ENCODE results near the gene NFAT5. TPM values are rescaled to one million over a fixed set of nuclear protein-coding genes. Genes with fewer than 3 reads are reported as not detected.
"Not testable (repeated sequence)": the region's sequence is repeated elsewhere in the genome, so short reads cannot be mapped to it uniquely, and the experiment has no call there.

Gene NFAT5
- total RNA-seq, 1 donor from 2014 or later = 22.6 TPM

GRCh38 chr16:69729030-69729429, 163.3 kb downstream of the NFAT5 start:
- DNase-seq (ENCODE audit: low spot score) = not testable (repeated sequence)

DNA sequence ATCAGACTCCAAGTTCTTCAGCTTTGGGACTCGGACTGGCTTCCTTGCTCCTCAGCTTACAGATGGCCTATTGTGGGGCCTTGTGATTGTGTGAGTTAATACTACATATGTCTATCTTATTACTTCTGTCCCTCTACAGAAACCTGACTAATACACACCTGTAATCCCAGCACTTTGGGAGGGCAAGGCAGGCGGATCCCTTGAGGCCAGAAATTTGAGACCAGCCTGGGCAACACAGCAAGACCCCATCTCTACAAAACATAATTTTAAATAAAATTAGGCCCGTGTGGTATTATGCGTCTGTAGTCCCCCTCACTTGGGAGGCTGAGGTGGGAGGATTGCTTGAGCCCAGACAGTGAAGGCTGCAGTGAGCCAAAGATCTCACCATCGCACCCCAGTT, 165.5 kb downstream of the NFAT5 start:
- not testable (repeated sequence) for DNase-seq (ENCODE audit: low spot score)

- DNase-seq (ENCODE audit: low spot score) = no peak
Measured at GRCh38 chr16:69732101-69732500, 166.3 kb downstream of the NFAT5 start.

- DNase-seq (ENCODE audit: low spot score) = no peak
Measured at GRCh38 chr16:69741519-69741918, 175.8 kb downstream of the NFAT5 start.

DNA sequence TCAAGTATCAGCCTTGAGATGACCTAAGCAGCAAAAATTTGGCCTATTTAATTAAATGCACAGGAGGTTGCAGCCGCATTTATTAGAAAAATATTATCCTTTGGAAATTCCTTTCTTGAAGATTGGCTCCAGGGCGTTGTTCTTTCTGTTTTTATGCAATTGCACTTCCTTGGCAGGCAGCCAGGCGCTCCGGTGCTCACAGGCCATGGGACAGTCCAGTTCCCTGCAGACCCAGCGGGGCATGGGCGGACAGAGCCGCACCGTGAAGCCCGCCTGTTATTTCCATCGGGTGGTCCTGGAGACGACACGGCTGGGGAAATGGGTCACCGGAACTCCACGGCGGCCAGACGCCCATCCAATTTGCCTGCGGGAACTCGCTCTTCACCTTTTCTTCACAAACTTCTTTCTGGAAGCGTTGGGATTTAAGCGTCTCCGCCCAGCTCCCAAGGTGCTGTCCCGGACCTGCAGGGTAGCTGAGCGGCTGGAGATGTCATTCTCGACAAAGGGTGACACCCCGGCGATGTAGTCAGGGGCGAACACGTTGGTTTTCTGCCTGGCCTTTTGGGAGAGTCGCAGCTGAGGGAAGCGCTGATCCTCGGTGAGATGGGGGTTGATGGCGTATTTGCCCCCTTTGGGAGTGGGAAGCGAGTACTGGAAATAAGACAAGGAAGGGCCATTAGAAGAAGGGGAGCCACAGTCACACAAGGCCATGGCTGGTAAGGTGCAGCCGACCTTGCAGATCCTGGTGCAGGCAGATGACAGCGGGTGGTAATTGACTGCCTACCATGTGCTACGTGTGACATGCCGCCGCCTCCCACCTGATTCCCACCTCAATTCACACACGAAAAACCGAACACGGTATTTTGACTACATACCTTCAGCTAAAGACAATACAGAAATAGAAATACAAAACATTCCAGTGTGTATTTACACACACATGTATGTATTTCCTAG, 176.5 kb downstream of the NFAT5 start:
- DNase-seq (ENCODE audit: low spot score) = peak; percentile 30

GRCh38 chr16:69744363-69745231, 178.8 kb downstream of the NFAT5 start:
- DNase-seq (ENCODE audit: low spot score) = no peak

- no peak for DNase-seq (ENCODE audit: low spot score)
Measured at GRCh38 chr16:69745232-69745612, 179.5 kb downstream of the NFAT5 start.

GRCh38 chr16:69745959-69746358, 180.2 kb downstream of the NFAT5 start:
- DNase-seq (ENCODE audit: low spot score) = no peak

- DNase-seq (ENCODE audit: low spot score) = no peak
Measured at GRCh38 chr16:69747115-69747514, 181.3 kb downstream of the NFAT5 start.

DNA sequence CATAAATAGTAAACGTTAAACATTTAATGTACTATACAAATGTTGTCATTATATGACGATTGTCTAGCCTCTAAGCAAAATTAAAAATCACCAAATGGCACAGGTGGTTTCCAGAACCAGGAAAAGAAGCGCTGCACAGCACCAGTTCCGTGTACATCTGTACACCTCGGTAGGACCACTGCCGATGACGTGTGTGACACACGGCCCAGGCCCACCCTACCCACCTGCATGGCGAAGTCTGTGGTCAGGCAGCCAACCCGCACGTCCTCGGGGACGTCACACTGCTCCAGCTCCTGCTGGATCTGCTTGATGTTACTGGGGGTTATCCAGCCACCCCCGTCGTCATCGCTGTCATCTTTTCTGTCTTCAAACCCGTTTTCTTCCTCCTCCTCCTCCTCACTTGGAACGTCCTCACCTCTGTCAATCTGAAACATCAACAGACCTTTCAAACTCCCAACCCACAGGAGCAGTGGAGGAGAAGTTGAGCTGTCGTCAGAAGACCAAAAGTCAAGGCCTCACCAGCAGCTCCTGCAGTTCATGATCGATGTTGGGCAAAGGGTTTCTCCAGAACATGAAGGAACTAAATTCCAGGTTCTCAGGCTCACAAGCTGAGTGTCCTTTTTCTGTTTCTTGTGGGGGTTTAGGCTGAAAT, 183.1 kb downstream of the NFAT5 start:
- no peak for DNase-seq (ENCODE audit: low spot score)

GRCh38 chr16:69754143-69754468, 188.3 kb downstream of the NFAT5 start:
- DNase-seq (ENCODE audit: low spot score) = no peak

Other genes starting within 250 kb of the NFAT5 start
- gene PDF, start 235.4 kb upstream of the NFAT5 start, total RNA-seq (ENCODE audit: insufficient read depth, low replicate concordance) = 3.1 TPM
- gene COG8, start 226.4 kb upstream of the NFAT5 start, total RNA-seq (ENCODE audit: insufficient read depth, low replicate concordance) = 47.7 TPM
- gene NIP7, start 226.2 kb upstream of the NFAT5 start, total RNA-seq (ENCODE audit: insufficient read depth, low replicate concordance) = 12.5 TPM
- not detected for gene TMED6, start 214.2 kb upstream of the NFAT5 start, total RNA-seq (ENCODE audit: insufficient read depth, low replicate concordance)
- 7.2 TPM for gene TERF2, start 180.0 kb upstream of the NFAT5 start, total RNA-seq (ENCODE audit: insufficient read depth, low replicate concordance)
- 97.5 TPM for gene CYB5B, start 141.3 kb upstream of the NFAT5 start, total RNA-seq (ENCODE audit: insufficient read depth, low replicate concordance)
- gene NQO1, start 160.6 kb downstream of the NFAT5 start, total RNA-seq (ENCODE audit: insufficient read depth, low replicate concordance) = 15.2 TPM
- 22.9 TPM for gene NOB1, start 189.0 kb downstream of the NFAT5 start, total RNA-seq (ENCODE audit: insufficient read depth, low replicate concordance)
- gene WWP2, start 196.4 kb downstream of the NFAT5 start, total RNA-seq (ENCODE audit: insufficient read depth, low replicate concordance) = 8.4 TPM